GM19455 (cell line): ENCODE data around the gene PSMA7.
A peak's percentile ranks its signal among the peaks of the same experiment; 100 is the strongest.
"Not testable (repeated sequence)": the region's sequence is repeated elsewhere in the genome, so short reads cannot be mapped to it uniquely, and the experiment has no call there.

Experiments used
- ATAC-seq: cut with Tn5 transposase; IDR thresholded peaks from one replicate; pipeline ENCODE4 v1.9.1; 2021; ENCODE audit not compliant: unreplicated experiment

Gene PSMA7

GRCh38 chr20:62120990-62121775 lies 22.0 kb downstream of the PSMA7 start:
- ATAC-seq = peak; percentile 20

DNA sequence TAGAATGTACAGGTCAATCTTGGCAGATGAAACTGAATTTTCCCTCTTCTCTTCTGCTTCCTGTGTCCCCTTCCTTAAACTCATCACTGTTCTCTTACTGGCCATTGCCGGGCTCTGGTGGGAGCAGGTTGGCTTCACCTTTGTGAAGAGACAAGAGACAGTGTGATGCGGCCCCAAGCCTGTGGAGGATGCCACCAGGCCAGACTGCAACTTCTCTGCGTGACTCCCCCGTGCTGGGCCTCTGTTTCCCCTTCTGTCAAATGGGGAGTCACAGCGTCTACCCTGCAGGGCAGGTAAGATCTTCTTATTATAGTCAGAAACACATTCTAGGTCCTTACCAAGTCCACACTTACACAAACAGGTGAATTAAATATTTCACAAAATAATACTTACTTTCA lies 22.8 kb downstream of the PSMA7 start:
- no peak for ATAC-seq

DNA sequence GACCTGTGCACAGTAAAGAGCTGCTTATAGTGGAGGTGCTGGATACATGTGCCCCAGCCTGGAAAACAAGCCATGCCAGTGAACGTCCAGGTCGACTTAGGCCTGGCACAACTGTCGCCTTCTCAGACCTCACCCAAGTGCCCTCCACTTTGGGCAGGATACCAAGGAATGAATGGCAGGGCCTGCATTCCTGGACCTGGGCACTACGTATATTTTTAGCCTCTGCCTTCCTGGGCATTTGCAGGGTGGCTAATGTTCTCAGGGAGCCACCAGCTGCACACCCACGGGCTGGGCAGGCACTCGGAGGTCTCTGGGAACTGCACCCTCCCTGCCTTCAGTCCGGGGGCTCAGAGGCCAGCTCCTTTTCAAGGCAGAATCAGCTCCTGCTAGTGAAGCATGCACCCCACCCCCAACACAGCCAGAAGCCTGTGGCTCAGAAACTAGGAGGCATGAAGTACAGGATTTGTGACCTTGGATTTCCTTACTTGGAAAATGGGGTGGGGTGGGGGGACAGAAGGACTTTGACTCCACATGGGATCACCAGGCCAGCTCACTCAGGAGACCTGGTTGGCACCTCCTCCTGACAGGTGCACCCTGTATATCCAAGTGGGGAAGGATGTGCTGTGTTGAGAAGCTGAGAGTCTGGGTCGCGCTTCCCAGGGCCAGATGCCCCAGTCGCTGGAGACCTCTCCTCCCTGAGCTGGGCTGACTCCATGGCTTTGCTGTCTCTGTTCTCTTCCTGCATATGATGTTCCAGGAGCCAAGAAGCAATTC lies 23.4 kb downstream of the PSMA7 start:
- no peak for ATAC-seq

GRCh38 chr20:62119115-62119514 lies 24.1 kb downstream of the PSMA7 start:
- ATAC-seq = no peak

DNA sequence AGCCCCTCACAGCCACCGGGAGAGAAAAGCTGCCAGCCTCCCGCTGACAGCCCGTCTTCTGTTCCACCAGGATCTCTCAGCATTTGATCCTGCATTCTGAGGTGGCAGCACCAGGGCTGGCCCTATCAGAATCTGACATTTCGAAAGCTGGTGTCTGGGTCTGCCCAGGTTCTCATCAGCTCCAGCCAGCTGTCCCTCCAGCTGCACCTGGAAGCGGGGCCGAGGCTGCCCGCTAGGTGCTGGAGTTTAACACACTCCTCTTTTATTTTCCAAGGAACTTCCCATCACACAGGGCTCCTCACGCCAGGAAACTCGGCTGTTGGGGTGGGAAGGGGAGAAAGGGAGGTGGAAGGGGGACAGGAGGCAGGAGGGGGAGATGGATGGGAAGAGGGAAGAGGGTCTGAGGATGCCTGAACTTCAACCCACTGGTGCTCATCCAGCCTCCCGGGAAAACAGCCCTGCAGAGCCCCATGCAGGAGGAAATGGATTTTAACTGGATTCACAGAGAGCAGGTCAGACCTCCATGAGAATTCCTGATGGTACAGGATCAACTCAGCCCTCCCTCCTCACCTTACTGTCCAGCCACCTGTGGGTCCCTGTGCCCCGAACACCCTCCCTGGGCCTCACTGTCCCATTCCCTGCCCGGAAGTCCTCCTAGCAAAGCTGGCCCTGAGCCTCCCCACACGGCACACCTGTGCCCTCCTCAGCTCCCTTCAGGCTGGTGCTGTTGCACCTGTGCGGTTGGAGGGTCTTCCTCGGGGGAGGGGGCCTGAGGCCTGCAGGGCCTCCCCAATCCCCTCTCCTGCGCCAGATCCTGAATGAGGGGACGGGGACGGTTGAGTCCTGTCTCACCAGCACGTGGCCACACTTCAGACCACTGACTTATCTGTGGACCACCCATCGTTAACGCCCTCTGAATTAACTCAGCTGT lies 24.8 kb downstream of the PSMA7 start:
- no peak for ATAC-seq

DNA sequence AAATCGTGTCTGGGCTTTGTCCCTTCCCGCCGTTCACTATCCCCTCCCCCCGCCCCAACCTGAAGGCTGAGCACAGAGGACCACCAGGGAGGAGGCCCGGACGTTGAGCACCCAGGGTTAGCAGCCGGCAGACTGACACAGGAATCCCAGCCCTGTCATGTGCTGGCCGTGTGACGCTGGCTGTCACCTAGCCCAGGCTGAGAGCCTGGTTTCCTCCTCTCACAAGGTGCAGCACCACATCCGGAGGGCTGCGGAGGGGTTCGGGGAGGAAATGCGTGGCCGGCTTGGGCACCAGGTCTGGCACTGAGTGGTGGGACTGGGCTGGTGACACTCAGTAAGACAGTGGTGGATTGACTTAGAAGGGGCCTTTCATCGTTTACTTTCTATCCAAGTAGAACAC lies 25.5 kb downstream of the PSMA7 start:
- ATAC-seq = no peak

DNA sequence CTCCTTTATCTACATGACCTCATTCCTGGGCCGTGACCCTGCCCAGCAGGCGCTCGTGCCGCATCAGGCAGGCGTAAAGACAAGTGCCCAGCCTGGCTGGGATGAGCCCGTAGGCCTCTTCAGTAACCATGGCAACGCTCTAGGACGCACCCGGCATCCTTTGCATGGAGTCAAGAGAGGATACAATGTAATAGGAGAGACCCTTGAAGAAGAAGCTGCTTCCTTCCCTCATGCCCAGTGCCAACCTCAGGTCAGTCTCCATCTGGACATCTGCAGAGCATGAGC lies 25.9 kb downstream of the PSMA7 start:
- ATAC-seq = no peak

DNA sequence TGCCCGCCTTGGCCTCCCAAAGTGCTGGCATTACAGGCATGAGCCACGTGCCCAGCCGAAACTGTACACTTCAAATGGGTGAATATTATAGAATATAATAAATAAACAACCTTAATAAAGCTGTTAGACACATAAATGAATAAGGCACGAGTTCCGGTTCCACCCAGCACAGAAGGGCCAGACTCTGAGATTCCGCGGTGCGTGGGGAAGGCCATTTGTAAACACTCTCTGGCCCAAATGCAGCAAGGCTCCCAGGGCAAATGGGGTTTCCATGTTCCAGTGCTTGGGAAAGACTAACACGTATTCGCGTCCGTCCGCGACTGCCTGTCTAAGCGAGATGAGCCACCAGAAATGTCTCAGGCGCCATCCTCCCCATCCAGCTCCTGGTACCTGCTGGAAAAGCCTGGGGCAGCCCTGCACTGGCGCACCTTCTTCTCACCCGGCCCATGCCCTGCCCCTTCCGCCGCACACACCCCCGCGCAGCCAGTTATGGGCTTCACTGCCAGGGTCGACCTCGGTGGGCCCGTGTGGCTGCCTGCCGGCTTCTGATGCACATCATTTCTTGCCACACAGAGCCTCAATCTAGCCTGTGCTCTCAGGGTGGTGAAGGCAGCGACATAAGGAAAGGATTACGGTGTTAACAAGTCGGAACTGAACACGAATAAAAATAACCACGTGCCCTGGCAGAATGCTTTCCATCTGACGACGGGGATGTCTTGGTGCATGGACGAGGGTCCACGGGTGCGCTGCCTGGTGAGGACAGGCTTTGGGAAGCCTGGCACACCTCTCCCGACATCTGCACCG lies 26.4 kb downstream of the PSMA7 start:
- ATAC-seq = no peak

GRCh38 chr20:62115800-62116407 lies 27.3 kb downstream of the PSMA7 start:
- ATAC-seq = not testable (repeated sequence)

DNA sequence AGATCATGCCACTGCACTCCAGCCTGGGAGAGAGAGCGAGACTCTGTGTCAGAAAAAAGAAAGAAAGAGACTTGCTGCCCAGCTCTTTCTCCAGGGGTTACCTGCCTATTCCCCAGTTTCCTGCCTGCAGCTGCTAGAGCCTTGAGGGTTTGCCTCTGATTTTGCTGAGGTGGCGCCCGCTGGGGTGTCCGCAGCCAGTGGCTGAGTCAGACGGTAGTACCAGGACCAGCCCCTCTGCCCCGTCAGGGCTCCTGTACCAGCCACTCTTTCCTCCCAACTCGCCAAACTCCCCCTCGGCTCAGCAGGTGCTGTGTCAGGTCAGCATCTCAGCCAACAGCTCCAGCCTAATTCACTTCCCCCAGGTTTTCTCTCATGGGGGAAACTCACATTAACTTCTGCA lies 28.3 kb downstream of the PSMA7 start:
- no peak for ATAC-seq

DNA sequence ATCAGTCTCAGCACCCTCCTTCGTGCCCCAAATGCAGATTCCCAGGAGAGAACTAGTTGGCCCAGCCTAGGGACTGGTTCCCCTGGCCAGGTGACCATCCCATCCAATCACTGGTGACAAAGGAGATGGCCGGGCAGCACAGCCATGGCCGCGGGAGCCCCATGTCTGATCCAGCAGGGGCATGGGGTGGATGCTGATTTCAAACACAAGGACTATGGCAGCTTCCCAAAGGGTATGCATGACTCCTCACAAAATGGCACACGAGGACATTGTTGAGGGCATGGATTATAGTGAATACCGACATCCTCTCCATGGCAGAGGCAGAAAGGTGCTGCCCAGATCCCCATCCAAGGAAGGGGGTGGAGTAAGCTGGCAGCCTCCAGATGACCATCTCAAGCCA lies 30.8 kb downstream of the PSMA7 start:
- ATAC-seq = no peak

DNA sequence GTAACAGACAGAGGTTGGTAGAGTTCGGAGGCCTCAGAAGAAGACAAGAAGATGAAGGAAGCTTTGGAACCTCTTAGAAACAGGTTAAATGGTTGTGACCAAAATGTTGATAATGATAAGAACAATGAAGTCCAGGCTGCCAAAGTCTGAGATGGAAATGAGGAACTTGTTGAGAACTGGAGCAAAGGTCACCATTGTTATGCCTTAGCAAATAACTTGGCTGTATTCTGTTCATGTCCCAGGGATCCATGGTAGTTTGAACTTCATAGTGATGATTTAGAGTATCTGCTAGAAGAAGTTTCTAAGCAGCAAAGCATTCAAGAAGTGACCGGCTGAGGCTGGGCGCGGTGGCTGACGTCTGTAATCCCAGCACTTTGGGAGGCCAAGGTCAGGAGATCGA lies 32.0 kb downstream of the PSMA7 start:
- no peak for ATAC-seq

DNA sequence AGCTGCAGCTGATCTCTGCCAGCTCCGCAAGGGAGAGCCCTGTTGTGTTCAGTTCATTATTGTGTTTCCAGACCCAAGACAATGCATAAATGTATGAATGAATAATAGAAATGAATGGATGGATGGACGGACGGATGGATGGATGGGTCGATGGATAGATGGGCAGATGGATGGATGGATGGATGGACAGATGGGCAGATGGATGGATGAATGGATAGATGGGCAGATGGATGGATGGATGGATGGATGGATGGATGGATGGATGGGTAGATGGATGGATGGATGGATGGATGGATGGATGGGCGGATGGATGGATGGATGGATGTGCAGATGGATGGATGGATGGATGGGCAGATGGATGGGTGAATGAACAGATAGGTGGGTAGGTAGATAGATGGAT lies 37.6 kb downstream of the PSMA7 start:
- ATAC-seq = no peak

DNA sequence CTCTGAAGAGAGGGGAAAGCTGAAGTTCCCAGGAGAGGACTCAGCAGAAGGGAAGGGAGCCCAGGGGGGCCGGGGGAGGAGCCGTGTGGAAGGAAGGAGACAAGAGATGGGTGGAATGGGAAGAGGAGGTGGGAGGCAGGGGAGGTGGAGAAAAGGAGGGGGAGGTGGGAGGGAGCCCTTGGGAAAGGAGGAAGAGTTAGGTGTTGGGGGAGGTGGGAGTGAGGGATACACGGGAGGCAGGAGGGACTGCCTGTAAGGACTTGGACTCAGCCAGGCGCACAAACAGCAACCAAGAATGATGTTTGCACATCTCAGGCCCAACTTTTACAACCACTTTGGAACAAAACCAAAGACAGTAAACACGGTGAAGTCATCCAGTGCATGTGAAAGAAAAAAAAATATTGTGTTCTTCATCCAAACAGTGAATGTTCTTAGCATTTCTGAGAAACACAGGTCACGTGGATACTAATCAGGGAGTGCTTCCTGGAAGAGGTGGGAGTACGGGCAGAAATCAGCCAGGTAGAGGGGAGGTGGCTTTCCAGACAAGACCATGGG lies 38.3 kb downstream of the PSMA7 start:
- no peak for ATAC-seq

DNA sequence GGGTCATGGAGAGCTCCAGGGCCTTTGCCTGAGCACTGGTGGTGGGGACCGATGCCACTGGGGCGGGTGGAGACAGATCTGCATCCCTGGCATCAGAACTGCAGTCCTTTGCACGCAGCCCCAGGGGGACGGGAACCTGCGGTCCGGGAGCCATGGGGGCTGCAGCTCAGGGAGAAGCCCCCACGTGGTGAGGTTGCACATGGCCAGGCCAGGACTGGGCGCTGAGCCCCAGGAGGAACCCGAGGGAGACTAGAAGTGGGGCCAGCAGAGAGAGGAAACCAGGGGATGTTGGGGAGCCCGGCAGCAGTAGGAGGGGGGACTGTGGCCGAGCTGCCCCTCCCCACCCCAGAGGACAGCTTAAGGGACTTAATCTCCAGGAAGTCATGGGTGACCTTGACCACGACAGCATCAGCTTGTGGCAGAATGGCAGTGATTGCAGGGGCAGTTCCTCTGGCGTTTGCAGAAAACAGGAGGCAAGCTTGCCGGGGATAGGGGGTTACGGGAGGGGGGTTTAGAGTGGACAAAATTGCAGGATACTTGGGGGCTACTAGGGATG lies 38.9 kb downstream of the PSMA7 start:
- no peak for ATAC-seq

DNA sequence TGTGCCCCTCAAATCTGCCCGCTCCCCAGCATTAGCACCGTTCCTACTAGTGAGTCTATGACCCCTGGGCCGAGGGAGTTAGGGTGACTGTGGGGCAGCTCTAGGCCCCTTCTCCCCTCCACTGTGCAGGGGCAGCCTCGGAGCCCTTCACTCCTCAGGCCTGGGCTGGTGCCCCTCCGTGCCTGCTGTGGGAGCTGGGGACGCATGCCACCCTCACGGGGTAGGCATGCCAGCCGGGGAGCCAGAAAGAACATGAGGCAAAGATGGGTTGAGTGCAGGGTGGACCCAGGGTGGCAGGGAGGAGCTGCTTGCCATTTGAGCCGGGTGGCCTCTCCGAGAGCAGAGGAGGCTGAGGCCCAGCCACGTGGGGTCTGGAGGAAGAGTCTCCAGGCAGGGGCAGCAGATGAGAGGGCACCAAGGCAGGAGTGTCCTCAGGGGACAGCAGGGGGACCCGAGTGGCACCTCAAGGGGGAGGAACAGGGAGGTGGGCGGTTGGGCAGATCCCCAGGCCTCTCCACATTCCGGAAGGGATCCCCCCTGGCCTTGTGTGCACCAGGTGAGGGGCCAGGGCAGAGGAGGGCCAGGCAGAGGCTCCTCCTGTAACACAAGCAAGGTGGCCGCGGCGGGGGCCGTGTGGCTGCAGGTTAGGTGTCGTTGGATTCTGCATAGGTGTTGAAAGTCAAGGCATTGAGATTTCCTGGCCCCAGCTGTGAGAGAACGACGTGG lies 39.5 kb downstream of the PSMA7 start:
- no peak for ATAC-seq

- no peak for ATAC-seq
Observed at GRCh38 chr20:62101078-62101477, 42.1 kb downstream of the PSMA7 start.

- ATAC-seq = no peak
Observed at GRCh38 chr20:62097881-62098407, 45.2 kb downstream of the PSMA7 start.
